ENCODE data around the gene ARMC12.

DNA sequence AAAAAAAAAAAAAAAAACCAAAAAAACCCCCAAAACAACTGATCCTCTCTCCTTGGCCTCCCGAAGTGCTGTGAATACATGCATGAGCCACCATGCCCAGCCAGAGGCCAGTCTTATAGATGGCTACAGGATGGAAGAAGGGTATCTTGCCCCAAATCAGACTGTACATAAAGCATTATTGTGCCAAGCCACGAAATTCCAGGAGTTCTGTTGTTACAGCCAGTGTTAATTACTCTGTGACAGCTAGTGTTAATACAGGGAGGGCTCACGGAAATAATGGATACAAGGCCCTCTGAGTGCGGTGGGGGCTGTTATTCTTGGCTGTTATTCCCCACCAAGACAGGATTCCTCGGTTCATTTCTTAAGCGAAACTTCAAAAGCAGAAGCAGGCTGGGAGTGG, 38.2 kb downstream of the ARMC12 start:
- TF ChIP-seq CTCF (IDR thresholded peaks at IDR 0.05; ENCODE audit: poor library complexity), result no peak
- TF ChIP-seq EZH2 (IDR thresholded peaks at IDR 0.05; ENCODE audit: borderline replicate concordance), result no peak
- TF ChIP-seq EZH2phosphoT487 (IDR thresholded peaks at IDR 0.05; ENCODE audit: low read depth, severe bottlenecking, unreplicated experiment), result no peak

Data from hepatocyte (in vitro differentiated cells).